GM12875 (cell line): ENCODE data around the gene NFASC.

Source experiments
- H3K4me3 ChIP-seq: one replicate; pipeline ENCODE4 v1.5.1; 2011; ENCODE audit warnings: low read depth, low read length, control low read depth
- CTCF ChIP-seq: IDR thresholded peaks from 2 replicates; pipeline ENCODE4 v1.5.1; 2011; ENCODE audit warnings: low read depth, mild to moderate bottlenecking, control low read depth, inconsistent platforms, low read length, moderate library complexity, borderline replicate concordance; ENCODE audit not compliant: insufficient read depth

Gene NFASC

DNA sequence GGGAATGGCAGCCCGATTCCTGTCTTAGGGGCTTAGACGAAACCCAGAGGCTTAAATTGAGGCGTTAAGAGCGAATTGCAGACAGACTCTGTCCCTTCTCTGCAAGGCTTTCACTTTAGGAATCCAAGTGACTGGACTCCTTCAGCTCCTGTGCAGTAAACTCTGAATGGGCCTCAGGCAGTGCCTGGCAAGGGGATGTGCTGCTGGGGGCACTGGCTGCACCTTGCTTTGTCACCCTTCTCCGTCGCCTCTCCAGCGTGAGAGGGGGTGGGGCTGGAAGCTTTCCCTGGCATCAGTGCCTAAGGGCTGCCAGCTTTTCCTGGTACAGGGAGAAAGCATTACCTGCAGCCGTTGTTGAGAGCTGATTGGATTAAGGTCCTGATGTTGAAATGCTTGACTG lies 39.9 kb upstream of the NFASC start:
- H3K4me3 ChIP-seq: no peak overlapping the region
- no peak for TF ChIP-seq CTCF

GRCh38 chr1:204831186-204831585 lies 39.5 kb upstream of the NFASC start:
- TF ChIP-seq CTCF: no peak
- H3K4me3 ChIP-seq: no peak overlapping the region

- TF ChIP-seq CTCF: no peak
- H3K4me3 ChIP-seq: no peak overlapping the region
These were observed 36.3 kb upstream of the NFASC start for GRCh38 chr1:204834336-204834735.

GRCh38 chr1:204834752-204835151 lies 35.9 kb upstream of the NFASC start:
- H3K4me3 ChIP-seq: no peak overlapping the region
- TF ChIP-seq CTCF: no peak

GRCh38 chr1:204835737-204836136 lies 34.9 kb upstream of the NFASC start:
- no peak for TF ChIP-seq CTCF
- no peak overlapping the region for H3K4me3 ChIP-seq

DNA sequence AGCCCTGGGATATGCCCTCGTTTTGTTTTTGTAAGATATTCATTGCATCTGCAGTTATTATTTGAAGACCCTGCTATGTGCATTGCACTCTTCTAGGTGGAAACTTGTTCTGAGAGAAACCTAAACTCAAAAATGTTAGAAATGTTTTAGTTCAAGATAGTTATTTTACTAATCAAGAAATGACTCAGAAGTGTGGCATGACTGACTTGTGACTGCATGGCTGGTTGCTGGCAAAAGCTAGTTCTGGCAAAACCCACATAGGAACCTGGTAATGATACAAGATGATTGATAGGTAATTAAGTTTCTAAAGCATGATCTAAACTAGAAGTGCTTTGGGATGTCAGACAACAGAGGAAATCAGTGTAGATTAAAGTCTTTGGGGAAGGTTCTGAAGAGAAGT lies 33.8 kb upstream of the NFASC start:
- H3K4me3 ChIP-seq: no peak overlapping the region
- TF ChIP-seq CTCF: no peak

DNA sequence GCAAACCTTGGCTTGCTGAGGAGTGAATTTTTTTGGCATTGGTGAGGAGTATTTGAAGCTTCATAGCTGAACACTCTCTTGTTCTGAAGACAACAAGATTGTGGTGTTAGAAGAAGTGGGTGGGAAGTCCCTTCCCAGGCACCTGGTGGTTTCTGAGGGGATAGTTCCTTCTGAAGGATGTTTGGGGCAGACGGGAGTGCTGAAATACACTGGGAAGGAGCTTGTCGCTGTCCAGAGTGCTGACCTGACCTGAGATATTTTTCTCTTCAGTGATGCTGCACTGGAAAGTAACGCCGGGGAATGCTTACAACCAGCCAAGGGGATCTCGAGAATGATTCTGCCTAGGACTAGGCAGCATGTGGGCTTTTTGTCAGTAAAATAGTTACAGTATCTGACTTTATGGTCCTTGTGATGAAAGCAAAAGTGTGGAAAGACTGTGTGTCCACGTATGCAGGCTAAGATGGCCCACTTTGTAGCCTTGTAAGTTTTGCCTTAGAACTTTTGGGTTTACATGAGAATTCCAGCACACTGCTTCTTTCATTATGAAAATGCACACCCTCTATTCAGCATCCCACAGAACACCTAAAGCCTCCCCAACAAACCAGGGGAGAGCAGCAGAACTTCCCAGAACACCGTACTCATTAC lies 33.1 kb upstream of the NFASC start:
- H3K4me3 ChIP-seq: no peak overlapping the region
- TF ChIP-seq CTCF: no peak
